A549 treated with DMSO at 1 μM for 4 hours (cell line): Measurements from ENCODE around the gene PCDHA8. TPM values are rescaled to one million over a fixed set of nuclear protein-coding genes. Genes with fewer than 3 reads are reported as not detected.

ENCODE experiments used
- total RNA-seq: library from RNA; stranded (reverse); fragments of 200-300 nt; extraction: Qiagen RNA extraction; gene quantifications from 5 replicates; pipeline ENCODE4 v1.2.3, GENCODE V29; 2022; ENCODE audit warnings: low read depth

Gene PCDHA8
- total RNA-seq, 1 experiment from 2014 or later = 0.03 TPM

Other genes with a start within 250 kb of the PCDHA8 start
- 3.6 to 4.4 TPM (median 4.0 TPM) in 5 replicates for gene CD14, start 208.0 kb upstream of the PCDHA8 start, total RNA-seq
- gene TMCO6, start 201.7 kb upstream of the PCDHA8 start, total RNA-seq = 9.3 to 15.1 TPM (median 13.0 TPM) in 5 replicates
- 107 to 124 TPM (median 115 TPM) in 5 replicates for gene NDUFA2, start 193.6 kb upstream of the PCDHA8 start, total RNA-seq
- gene IK, start 193.4 kb upstream of the PCDHA8 start, total RNA-seq = 94.5 to 107 TPM (median 102 TPM) in 5 replicates
- 29.5 to 32.7 TPM (median 31.6 TPM) in 5 replicates for gene WDR55, start 176.3 kb upstream of the PCDHA8 start, total RNA-seq
- 0.28 to 1.4 TPM (median 0.84 TPM) in 5 replicates for gene DND1, start 167.6 kb upstream of the PCDHA8 start, total RNA-seq
- 76.9 to 85.2 TPM (median 79.9 TPM) in 5 replicates for gene HARS1, start 149.8 kb upstream of the PCDHA8 start, total RNA-seq
- 36.5 to 41.0 TPM (median 39.5 TPM) in 5 replicates for gene HARS2, start 149.7 kb upstream of the PCDHA8 start, total RNA-seq
- 82.3 to 114 TPM (median 86.1 TPM) in 5 replicates for gene ZMAT2, start 140.7 kb upstream of the PCDHA8 start, total RNA-seq
- 0.10 to 0.19 TPM (median 0.16 TPM) in 5 replicates for gene PCDHA1, start 55.0 kb upstream of the PCDHA8 start, total RNA-seq
- gene PCDHA2, start 46.3 kb upstream of the PCDHA8 start, total RNA-seq = 0.03 to 0.08 TPM (median 0.07 TPM) in 5 replicates
- 0.76 to 1.2 TPM (median 0.92 TPM) in 5 replicates for gene PCDHA3, start 40.1 kb upstream of the PCDHA8 start, total RNA-seq
- gene PCDHA4, start 34.1 kb upstream of the PCDHA8 start, total RNA-seq = 1.5 to 2.0 TPM (median 1.8 TPM) in 5 replicates
- gene PCDHA5, start 19.6 kb upstream of the PCDHA8 start, total RNA-seq = 0.56 to 0.86 TPM (median 0.77 TPM) in 5 replicates
- 0.08 to 0.10 TPM (median 0.09 TPM) in 3 of 5 replicates, not detected in the others for gene PCDHA6, start 13.2 kb upstream of the PCDHA8 start, total RNA-seq
- 0.03 to 0.18 TPM (median 0.06 TPM) in 5 replicates for gene PCDHA7, start 6.9 kb upstream of the PCDHA8 start, total RNA-seq
- gene PCDHA9, start 7.2 kb downstream of the PCDHA8 start, total RNA-seq = 0.01 TPM in 1 of 5 replicates, not detected in the others
- gene PCDHA10, start 14.7 kb downstream of the PCDHA8 start, total RNA-seq = 0.01 to 0.06 TPM (median 0.01 TPM) in 4 of 5 replicates, not detected in the other
- gene PCDHA11, start 27.8 kb downstream of the PCDHA8 start, total RNA-seq = 0.07 to 0.17 TPM (median 0.10 TPM) in 4 of 5 replicates, not detected in the other
- 2.7 to 3.1 TPM (median 2.9 TPM) in 5 replicates for gene PCDHA12, start 34.1 kb downstream of the PCDHA8 start, total RNA-seq
- 0.03 to 0.11 TPM (median 0.05 TPM) in 5 replicates for gene PCDHA13, start 40.9 kb downstream of the PCDHA8 start, total RNA-seq
- 1.0 to 1.5 TPM (median 1.4 TPM) in 5 replicates for gene PCDHAC1, start 85.1 kb downstream of the PCDHA8 start, total RNA-seq
- gene PCDHAC2, start 125.3 kb downstream of the PCDHA8 start, total RNA-seq = 2.6 to 3.2 TPM (median 2.6 TPM) in 5 replicates
- not detected in 5 replicates for gene PCDHB1, start 210.2 kb downstream of the PCDHA8 start, total RNA-seq